Right lobe of liver (tissue), 6 donors: ENCODE results near the gene ZFP57. TPM values are rescaled to one million over a fixed set of nuclear protein-coding genes. Genes with fewer than 3 reads are reported as not detected.

ENCODE experiments used
- ATAC-seq, 4 donors: fragments of 200-7000 bp; cut with Tn5 transposase; one replicate each; pipeline ENCODE4 v1.9.1; 2020; ENCODE audit warnings: mild to moderate bottlenecking in 4 of 4, moderate library complexity in 4 of 4
- DNase-seq, 3 donors: peaks; one replicate each; pipeline ENCODE4 v3.0.0-alpha.2; 2020
- H3K27ac ChIP-seq, 3 donors: fragments of 200-600 bp; one replicate each; pipeline ENCODE4 v1.8.0; 2022
- H3K27me3 ChIP-seq, 2 donors: fragments of 200-600 bp; one replicate each; pipeline ENCODE4 v1.8.0; 2022
- H3K36me3 ChIP-seq, 4 donors: fragments of 200-600 bp; sonication (generic) in 1 of 4; one replicate each; pipeline versions ENCODE4 v1.5.1 to v1.8.0; 2017 to 2022; ENCODE audit warnings: control low read depth in 1 of 4
- H3K4me1 ChIP-seq, 4 donors: fragments of 200-600 bp; sonication (generic) in 1 of 4; one replicate each; pipeline versions ENCODE4 v1.5.1 to v1.8.0; 2017 to 2022; ENCODE audit warnings: control low read depth in 1 of 4
- H3K4me3 ChIP-seq, 3 donors: fragments of 200-600 bp; one replicate each; pipeline ENCODE4 v1.8.0; 2022
- H3K9me3 ChIP-seq, 4 donors: fragments of 200-600 bp; sonication (generic) in 1 of 4; one replicate each; pipeline versions ENCODE4 v1.5.1 to v1.8.0; 2017 to 2022; ENCODE audit warnings: control low read depth in 1 of 4
- CTCF ChIP-seq, 4 donors: fragments of 200-600 bp in 3 of 4; fragments of 450-650 bp in 1 of 4; IDR thresholded peaks; one replicate each; pipeline versions ENCODE4 v1.5.1 to v1.8.0; 2016 to 2022; ENCODE audit warnings: antibody characterized with exemption in 4 of 4, mild to moderate bottlenecking in 2 of 4
- POLR2A ChIP-seq: fragments of 450-650 bp; IDR thresholded peaks from one replicate; pipeline ENCODE4 v1.6.1; 2017; ENCODE audit warnings: antibody characterized with exemption, mild to moderate bottlenecking
- WGBS: methylation state at CpG from one replicate; pipeline ENCODE4 v1.1.6; 2018; ENCODE audit warnings: low coverage, low lambda C conversion rate; ENCODE audit not compliant: insufficient coverage; ENCODE audit errors: missing lambda C conversion rate; 5-methylcytosine and 5-hydroxymethylcytosine counted together
- intact Hi-C, 2 donors: fragments of 100-400 bp; cut with DNase I; formaldehyde crosslinking; loops; one replicate each; pipeline versions ENCODE4 v1.11.2 to v1.14.1; 2022
- total RNA-seq, 6 experiments: library from RNA; depleted of rRNA in 2 of 6; stranded (reverse); fragments of >200 nt in 2 of 6; fragmentation: NEBNext Ultra II Directional in 3 of 6; extraction: Animal tissue kit (Norgen Biotek cat#: 25700) in 3 of 6; gene quantifications; one replicate each; pipeline versions ENCODE4 v1.1.0 to v1.2.4, GENCODE V29; 2016 to 2023
- donor health status: DM: no; HTN: yes; CAD: no.
- donor health status: DM: no; HTN: no; CAD: no.
- donor health status: DM: no; HTN: no; CAD: no.
- donor health status: DM: no; HTN: yes; CAD: no.
- donor health status: DM: no; HTN: yes; CAD: no.

ZFP57 gene
- total RNA-seq, 6 experiments from 2014 or later = 0.11 to 0.31 TPM; not detected in 4

GRCh38 chr6:29647927-29648642 lies 32.9 kb downstream of the ZFP57 start:
- 84% methylated on average over 8 of the region's 23 CpGs for WGBS
- TF ChIP-seq POLR2A = no peak
- TF ChIP-seq CTCF (IDR thresholded peaks at IDR 0.05) = peak; percentile 35 to 51 (median 42)
- DNase-seq = no peak
- ATAC-seq = no peak
- H3K27ac ChIP-seq = no peak overlapping the region
- intact Hi-C loops = no loop called here
- no peaks in the 10 kb centered on the region for H3K27me3 ChIP-seq
- peaks cover 0 to 3% (median 0%) of the 10 kb centered on the region in 4 donors for H3K4me1 ChIP-seq
- H3K4me3 ChIP-seq = no peak overlapping the region
- H3K36me3 ChIP-seq = no peaks in the 10 kb centered on the region
- H3K9me3 ChIP-seq = no peaks in the 10 kb centered on the region

- TF ChIP-seq POLR2A (no peak), CTCF (IDR thresholded peaks at IDR 0.05) (no peak)
- H3K9me3 ChIP-seq = no peaks in the 10 kb centered on the region
- intact Hi-C loops = no loop called here
- no peaks in the 10 kb centered on the region for H3K36me3 ChIP-seq
- no peaks in the 10 kb centered on the region for H3K27me3 ChIP-seq
- no peak overlapping the region for H3K4me3 ChIP-seq
- no peaks in the 10 kb centered on the region for H3K4me1 ChIP-seq
- WGBS = 30% methylated on average over 3 of the region's 3 CpGs
- ATAC-seq = peak in 2 of 4 donors; percentile 13 to 16
- H3K27ac ChIP-seq = no peak overlapping the region
- DNase-seq = no peak
These were observed 39.4 kb downstream of the ZFP57 start for GRCh38 chr6:29641430-29642148.

GRCh38 chr6:29637247-29637646 lies 43.7 kb downstream of the ZFP57 start:
- 70% methylated on average over 6 of the region's 9 CpGs for WGBS
- no peak for TF ChIP-seq CTCF (IDR thresholded peaks at IDR 0.05)

GRCh38 chr6:29633534-29633905 lies 47.4 kb downstream of the ZFP57 start:
- intact Hi-C loops = no loop called here
- Histone ChIP-seq H3K9me3 (no peaks in the 10 kb centered on the region), H3K27me3 (peaks cover 0 to 14% of the 10 kb centered on the region in 2 donors), H3K27ac (no peak overlapping the region), H3K4me1 (no peaks in the 10 kb centered on the region), H3K36me3 (no peaks in the 10 kb centered on the region), H3K4me3 (peak overlapping the region; percentile 36 to 49 (median 36))
- peak in 1 of 4 donors; percentile 3 for ATAC-seq
- 14% methylated on average over 9 of the region's 9 CpGs for WGBS
- no peak for DNase-seq
- no peak for TF ChIP-seq POLR2A
- no peak for TF ChIP-seq CTCF (IDR thresholded peaks at IDR 0.05)

More at GRCh38 chr6:29637247-29637646, 43.7 kb downstream of the ZFP57 start:
- Histone ChIP-seq H3K36me3 (no peaks in the 10 kb centered on the region), H3K4me1 (no peaks in the 10 kb centered on the region), H3K4me3 (no peak overlapping the region), H3K9me3 (no peaks in the 10 kb centered on the region), H3K27me3 (peaks cover 0 to 8% of the 10 kb centered on the region in 2 donors), H3K27ac (no peak overlapping the region)
- ATAC-seq (no peak), DNase-seq (no peak)
- intact Hi-C loops = no loop called here
